ENCODE measurements around the gene KLHL9.

The KLHL9 gene

GRCh38 chr9:21316860-21317259 lies 18.3 kb downstream of the KLHL9 start:
- DNase-seq, result no peak

DNA sequence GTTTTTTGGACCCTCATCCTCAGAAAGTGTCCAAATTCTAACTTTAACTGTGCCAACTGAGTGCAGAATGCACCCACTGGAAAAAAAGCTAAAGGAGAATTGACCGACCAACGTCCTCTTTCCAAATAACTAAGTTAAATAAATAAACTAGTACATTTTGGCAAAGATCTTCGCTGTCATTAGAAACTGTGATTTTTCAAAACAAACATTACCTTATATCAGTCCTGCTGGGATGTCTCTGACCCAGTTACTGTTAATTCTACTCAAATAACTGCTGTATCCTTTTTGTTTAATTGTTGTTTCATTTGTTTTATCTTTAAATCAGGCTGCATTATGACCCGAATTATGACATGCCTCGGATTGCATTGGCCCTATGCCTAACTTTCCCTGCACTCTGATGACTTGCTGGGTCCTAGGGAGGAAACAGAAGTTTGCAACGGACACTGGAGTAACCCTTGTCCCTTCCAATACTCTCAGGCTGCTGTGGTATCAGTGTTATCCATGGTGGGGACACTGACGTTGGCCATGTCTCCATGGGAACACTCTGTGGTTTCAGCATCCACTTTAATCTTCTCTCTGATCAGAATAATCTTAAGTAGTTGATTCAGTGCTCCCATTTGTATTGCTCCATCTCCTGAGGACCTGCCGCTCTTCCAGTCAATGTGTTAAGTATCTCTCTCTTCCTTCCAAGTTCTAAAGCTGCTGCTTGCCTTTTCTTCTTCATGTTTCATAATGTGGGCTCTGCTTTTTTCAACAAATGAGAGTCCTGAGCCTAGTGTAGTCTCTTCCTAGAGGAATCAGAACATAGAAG lies 19.0 kb downstream of the KLHL9 start:
- DNase-seq, result no peak

DNA sequence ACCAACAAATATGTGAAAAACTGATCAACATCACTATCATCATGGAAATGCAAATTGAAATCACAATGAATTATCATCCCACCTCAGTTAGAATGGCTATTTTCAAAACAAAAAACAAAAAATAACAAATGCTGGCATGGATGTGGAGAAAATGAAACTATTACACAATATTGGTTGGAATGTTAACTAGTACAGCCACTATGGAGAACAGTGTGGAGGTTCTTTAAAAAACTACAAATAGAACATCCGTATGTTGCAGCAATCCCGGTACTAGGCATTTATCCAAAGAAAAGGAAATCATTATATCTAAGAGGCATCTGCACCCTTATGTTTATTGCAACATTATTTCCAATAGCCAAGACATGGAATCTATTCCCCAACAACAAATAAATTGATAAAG lies 21.1 kb downstream of the KLHL9 start:
- DNase-seq, result no peak

DNA sequence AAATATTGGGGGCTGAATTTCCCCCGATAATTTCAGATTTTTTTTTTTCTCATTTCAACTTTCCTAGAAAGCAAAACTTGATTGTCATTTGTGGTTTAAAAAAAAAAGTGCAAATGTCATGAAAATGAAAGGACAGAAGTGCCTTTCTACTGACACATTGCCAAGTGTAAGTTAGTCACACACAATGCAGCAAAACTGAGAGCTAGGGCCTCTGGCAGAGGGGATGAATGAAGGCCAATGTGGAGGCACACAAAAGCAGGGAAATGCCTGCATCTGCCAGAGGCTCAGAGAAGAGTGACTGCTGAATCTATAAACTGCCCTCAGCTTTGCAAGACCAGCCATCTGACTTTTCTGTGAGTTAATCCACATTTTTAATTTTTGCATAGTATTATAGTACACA lies 23.3 kb downstream of the KLHL9 start:
- DNase-seq, result no peak

DNA sequence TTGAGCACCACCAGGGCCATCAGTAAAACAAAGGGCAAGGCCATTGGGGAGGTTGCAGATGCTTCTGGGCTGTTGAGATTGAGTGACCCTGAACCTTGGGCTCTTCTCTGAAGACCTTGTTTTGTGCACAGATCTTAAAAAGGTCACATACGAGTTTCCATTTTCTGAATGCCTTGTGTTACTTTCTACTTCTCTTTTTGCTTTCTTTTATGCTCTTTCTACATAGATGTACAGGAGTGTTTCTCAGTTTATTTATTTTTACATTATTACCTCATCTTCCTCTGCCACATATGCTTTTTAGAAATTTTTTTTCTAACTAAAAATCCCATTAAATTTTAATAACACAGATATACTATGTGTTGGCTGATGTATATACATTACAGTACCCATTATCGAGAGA lies 30.0 kb downstream of the KLHL9 start, which contains the start of gene IFNA5:
TSS of gene IFNA5 (minus strand) at position 101 of the 400 bp plus-strand sequence. CDS start at position 44, 57 bp downstream.
- DNase-seq, result no peak

DNA sequence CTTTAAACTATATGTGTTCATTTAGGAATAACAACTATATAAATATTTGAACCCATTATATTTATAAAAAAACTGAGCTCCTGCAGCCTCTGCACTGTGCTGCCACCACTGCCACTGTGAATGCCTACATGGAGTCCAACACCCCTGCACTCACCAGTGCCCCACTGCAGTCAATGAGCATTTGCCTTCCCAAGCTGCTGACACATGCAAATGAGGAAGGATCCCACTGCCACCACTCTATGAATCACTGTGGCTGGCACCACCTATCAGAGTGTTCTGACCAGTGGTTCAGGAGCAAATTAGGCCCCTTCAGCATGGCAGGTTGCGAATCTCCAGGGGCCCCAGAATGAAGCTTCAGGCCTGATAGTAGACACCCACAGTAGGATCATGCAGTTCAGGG lies 39.2 kb downstream of the KLHL9 start:
- no peak for DNase-seq

DNA sequence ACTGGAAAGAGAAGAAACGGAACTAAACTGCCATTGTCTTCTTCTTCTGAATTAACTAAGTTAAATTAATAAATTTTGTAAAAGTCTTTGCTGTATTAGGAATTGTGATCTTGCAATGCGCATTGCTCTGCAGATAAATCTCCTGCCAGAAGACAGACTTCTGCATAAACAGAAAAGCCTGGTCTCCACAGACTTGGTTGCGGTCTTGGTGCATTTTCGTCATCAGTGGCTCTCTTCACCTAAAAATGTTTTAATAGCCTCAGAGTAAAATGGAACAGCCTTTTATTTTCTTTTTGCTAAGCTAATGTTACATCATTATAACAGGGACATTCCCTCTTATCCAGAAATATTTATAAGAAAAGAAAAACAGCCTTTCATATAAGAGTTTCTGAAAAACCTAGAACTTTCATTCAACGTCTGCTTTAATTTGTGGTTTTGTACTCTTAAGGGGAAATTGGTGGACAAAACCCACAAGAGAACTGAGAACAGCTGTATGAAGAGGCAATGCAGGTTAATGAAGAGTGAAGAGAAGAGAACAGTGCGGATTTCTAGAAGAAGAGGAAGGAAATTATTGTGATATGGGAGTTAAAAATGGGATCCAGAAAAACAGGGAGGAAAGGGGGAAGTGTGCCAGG lies 40.2 kb downstream of the KLHL9 start:
- DNase-seq, result no peak

DNA sequence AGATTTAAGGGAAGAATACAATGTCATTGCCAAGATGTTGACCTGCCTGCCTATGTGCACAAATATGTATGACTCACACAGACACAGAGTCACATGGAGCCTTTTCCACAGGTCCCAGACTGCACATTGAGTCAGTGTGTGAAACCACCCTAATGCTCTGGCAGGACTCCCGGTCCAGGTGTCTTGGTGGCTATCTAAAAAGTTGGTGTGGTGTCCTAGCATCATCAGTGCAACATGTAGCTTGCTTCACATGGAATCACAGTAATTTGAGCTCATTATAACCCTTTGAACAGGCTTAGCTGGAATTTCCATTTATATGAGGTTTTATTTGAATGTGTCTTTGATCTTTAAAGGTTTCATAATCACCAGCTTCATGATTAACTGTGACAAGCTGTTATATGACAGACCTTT lies 40.8 kb downstream of the KLHL9 start:
- DNase-seq, result no peak

DNA sequence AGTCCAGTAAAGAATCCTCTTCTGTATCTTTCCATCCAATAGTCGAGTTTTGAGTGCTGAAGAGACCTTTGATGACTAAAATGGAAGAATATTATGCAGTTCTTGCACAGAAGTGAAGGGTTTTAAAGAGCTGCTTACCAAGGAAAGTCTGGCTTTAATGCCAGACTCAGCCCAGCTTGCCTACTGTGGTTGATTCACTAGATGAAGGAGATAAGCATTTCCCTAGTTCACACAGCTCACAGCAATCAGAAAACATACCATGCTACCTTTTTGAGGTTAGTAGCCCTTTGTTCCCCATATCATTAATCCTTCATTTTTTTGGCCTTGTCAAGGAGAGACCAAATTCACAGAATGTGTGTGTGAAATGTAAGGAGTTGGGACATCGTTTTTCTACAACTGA lies 45.4 kb downstream of the KLHL9 start:
- no peak for DNase-seq

DNA sequence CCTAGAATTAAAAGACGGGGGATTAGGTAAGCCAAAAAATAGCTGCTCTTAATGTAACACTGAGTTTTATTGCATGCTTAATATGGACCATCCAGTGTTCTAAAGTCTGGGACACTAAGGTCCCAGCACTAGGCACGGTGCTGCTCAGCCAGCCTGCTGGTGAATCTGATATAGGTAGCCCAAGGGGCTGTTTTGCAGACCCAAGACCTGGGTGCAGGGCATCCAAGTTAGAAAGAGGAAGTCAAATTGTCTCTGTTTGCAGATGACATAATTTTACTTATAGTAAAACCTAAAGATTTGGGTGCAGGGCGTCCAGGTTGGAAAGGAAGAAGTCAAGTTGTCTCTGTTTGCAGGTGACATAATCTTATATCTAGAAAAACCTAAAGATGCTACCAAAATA lies 47.9 kb downstream of the KLHL9 start:
- DNase-seq, result no peak

- DNase-seq, result no peak
Measured at GRCh38 chr9:21286659-21287058, 48.5 kb downstream of the KLHL9 start.

DNA sequence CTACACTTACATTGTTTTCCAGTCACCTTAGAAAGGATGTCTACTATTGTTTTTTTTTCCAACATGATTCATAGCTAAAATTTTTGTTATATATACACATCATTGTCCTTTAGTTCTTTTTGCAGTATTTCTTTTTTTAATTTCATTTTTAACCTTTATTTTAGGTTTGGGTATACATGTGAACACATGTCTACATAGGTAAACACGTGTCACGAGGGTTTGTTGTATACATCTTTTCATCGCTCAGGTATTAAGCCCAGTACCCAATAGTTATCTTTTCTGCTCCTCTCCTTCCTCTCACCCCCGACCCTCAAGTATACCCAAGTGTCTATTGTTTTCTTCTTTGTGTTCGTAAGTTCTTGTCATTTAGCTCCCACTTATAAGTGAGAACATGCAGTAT lies 49.1 kb downstream of the KLHL9 start:
- no peak for DNase-seq

- no peak for DNase-seq
Measured at GRCh38 chr9:21281275-21281674, 53.9 kb downstream of the KLHL9 start.
